HUES6 (cell line): ENCODE results near the gene TTC28.
"Not testable (repeated sequence)": the region's sequence is repeated elsewhere in the genome, so short reads cannot be mapped to it uniquely, and the experiment has no call there.

Source experiments
- H3K27ac ChIP-seq: 2 replicates; pipeline ENCODE4 v1.7.0; 2013; ENCODE audit warnings: low read depth, mild to moderate bottlenecking, low read length, inconsistent platforms
- H3K27me3 ChIP-seq: 2 replicates; pipeline ENCODE4 v1.6.1; 2013; ENCODE audit warnings: low read length; ENCODE audit not compliant: control insufficient read depth, insufficient read depth
- H3K36me3 ChIP-seq: 2 replicates; pipeline ENCODE4 v1.6.1; 2013; ENCODE audit warnings: low read length; ENCODE audit not compliant: control insufficient read depth, insufficient read depth
- H3K4me1 ChIP-seq: 2 replicates; pipeline ENCODE4 v1.6.1; 2013; ENCODE audit warnings: low read length; ENCODE audit not compliant: control insufficient read depth, insufficient read depth
- H3K4me3 ChIP-seq: 2 replicates; pipeline ENCODE4 v1.5.1; 2013; ENCODE audit warnings: low read depth, low read length
- H3K9ac ChIP-seq: one replicate; pipeline ENCODE4 v1.6.1; 2013; ENCODE audit warnings: mild to moderate bottlenecking, low read length
- H3K9me3 ChIP-seq: 2 replicates; pipeline ENCODE4 v1.6.1; 2013; ENCODE audit warnings: low read depth, low read length; ENCODE audit not compliant: control insufficient read depth, insufficient read depth

The TTC28 gene

DNA sequence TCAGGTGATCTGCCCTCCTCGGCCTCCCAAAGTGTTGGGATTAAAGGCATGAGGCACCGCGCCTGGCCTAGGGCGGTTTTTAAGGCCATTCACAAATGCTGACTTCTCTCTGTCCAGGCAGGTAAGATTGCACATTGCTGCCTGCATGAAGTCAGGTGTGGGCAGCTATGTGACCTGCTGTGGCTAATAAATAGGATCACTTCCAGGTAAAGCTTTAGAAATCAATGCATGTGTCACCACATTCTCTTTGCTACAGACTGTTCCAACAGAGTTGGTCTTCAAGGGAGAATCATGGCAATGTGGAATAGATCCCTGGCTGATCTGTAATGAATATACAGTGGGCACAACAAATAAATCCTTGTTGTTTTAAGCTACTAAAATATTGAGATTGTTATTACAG lies 500.2 kb downstream of the TTC28 start:
- Histone ChIP-seq H3K27me3 (no peaks in the 10 kb centered on the region), H3K9ac (no peak overlapping the region), H3K27ac (no peak overlapping the region), H3K9me3 (no peaks in the 10 kb centered on the region), H3K36me3 (no peaks in the 10 kb centered on the region), H3K4me3 (no peak overlapping the region), H3K4me1 (no peaks in the 10 kb centered on the region)

DNA sequence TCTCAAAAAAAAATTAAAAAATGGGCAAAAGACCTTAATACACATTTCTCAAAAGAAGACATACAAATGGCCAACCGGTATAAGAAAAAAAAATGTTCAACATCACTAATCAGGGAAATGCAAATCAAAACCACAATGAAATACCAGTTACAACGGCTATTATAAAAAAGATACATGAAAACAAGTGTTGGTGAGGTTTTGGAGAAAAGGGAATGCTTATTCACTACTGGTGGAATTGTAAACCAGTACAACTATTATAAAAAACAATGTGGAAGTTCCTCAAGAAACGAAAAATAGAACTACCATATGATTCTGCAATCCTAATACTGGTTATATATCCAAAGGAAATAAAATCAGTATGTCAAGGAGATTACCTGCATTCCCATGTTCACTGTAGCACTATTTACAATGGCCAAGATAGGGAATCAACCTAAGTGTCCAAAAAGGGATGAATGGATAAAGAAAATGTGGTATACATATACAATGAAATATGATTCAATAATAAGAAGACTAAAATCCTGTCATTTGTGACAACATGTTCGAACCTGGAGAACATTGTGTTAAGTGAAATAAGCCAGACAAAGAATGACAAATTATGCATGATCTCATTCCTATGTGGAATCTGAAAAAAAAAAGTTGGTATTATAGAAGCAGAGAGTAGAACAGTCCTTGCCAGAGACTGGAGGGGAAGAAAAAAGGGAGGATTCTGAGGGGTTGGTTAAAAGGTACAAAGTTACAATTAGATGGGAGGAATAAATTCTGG lies 503.7 kb downstream of the TTC28 start:
- Histone ChIP-seq H3K27me3 (no peaks in the 10 kb centered on the region), H3K9me3 (no peaks in the 10 kb centered on the region), H3K27ac (no peak overlapping the region), H3K4me1 (0 out of 2 replicates have a peak, but pooled peaks cover 3% of the 10 kb centered on the region), H3K36me3 (no peaks in the 10 kb centered on the region), H3K9ac (no peak overlapping the region), H3K4me3 (no peak overlapping the region)

DNA sequence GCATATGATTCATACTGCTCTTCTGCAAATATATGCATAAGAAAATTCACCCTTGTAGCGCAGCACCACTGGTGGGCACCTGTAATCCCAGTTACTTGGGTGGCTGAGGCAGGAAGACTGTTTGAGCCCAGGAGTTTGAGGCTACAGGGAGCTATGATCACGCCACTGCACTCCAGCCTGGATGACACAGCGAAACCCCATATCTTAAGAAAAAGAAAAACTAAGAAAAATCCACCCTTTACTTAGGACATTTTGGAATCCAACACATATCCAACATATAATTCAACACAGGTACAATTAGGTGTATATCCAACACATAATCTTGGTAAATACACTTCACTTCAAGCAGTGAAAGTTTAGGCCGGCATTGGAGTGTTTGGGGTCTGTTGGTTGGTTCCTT lies 505.1 kb downstream of the TTC28 start:
- H3K9me3 ChIP-seq, result no peaks in the 10 kb centered on the region
- no peak overlapping the region for H3K27ac ChIP-seq
- no peaks in the 10 kb centered on the region for H3K36me3 ChIP-seq
- no peak overlapping the region for H3K4me3 ChIP-seq
- no peaks in the 10 kb centered on the region for H3K27me3 ChIP-seq
- H3K4me1 ChIP-seq, result 0 out of 2 replicates have a peak, but pooled peaks cover 3% of the 10 kb centered on the region
- no peak overlapping the region for H3K9ac ChIP-seq

DNA sequence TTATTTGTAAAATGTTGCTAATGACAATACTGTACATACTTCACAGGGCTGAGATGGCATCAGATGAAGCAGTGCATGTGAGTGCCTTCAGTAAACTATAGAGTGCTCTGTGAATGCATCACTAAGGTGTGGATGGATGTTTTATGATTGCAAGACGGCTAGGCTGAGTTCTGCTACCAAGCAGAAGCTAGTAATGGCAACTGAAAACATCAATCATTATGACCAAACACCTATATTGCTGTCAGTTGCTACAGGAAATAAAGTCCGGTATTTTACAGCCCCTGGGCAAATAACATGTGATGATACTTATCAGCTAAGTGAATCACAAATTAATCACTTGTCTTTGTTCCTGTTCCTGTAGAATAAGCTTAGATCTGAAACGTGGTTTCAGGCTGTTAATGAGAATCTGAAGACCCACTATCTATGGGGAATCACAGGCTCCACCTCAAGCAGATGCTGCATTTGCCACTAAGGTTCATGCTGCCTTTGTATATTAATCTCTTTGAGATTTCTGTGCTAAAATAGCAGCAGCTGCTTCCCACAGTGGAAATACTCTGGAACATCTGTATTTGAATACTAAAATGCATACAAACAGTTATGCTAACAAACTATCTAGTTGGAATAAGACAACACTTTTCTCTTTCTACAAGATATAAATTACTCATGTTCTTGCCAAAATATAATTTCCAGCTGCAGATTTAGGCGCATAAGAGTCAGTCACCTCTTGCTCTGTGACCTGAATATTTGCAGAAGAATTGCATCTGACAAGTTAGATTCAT lies 506.6 kb downstream of the TTC28 start:
- Histone ChIP-seq H3K9me3 (no peaks in the 10 kb centered on the region), H3K36me3 (no peaks in the 10 kb centered on the region), H3K4me1 (0 out of 2 replicates have a peak, but pooled peaks cover 3% of the 10 kb centered on the region), H3K4me3 (no peak overlapping the region), H3K27me3 (no peaks in the 10 kb centered on the region), H3K27ac (no peak overlapping the region), H3K9ac (no peak overlapping the region)

DNA sequence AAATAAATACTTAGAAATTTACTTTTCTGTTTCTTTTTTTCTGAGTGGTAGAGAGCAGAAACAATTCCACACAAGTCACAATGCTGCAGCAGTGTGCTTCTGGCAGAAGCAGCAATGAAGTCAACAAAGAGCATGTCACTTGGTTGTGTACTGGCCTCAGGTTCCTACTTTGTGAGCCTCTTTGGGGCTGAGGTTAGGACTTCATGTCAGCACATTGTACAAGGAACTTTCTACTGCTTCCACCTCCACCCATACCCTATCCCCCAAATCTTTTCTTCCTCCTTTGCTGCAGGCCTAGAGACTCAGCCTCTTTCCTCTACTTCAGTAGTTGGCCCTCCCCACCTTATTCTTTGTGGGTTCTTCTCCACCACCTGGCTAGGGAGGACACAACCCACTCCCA lies 507.9 kb downstream of the TTC28 start:
- no peaks in the 10 kb centered on the region for H3K36me3 ChIP-seq
- H3K27ac ChIP-seq, result no peak overlapping the region
- no peak overlapping the region for H3K4me3 ChIP-seq
- no peaks in the 10 kb centered on the region for H3K27me3 ChIP-seq
- H3K9me3 ChIP-seq, result no peaks in the 10 kb centered on the region
- H3K4me1 ChIP-seq, result 0 out of 2 replicates have a peak, but pooled peaks cover 3% of the 10 kb centered on the region
- no peak overlapping the region for H3K9ac ChIP-seq

DNA sequence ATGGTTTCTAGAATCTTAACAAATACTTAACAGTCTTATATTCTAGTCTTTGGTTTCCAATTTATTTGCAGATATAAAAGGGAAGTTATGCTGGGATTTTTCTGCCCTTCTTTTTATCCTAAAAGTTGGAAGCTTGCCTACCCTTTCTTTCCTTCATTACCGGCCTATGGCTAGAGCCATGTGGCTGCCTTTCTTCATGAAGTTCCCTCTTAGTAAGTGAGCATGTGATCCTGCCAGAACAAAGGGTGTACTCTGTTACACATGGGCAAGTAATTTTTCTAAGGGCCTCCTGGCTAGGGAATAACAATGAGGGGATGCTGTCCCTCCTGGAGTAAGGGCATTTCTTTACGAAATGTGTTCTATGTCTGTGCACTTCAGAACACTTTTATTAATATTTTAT lies 508.5 kb downstream of the TTC28 start:
- no peak overlapping the region for H3K27ac ChIP-seq
- H3K4me1 ChIP-seq, result 0 out of 2 replicates have a peak, but pooled peaks cover 3% of the 10 kb centered on the region
- H3K9ac ChIP-seq, result no peak overlapping the region
- H3K4me3 ChIP-seq, result no peak overlapping the region
- H3K9me3 ChIP-seq, result no peaks in the 10 kb centered on the region
- no peaks in the 10 kb centered on the region for H3K27me3 ChIP-seq
- H3K36me3 ChIP-seq, result no peaks in the 10 kb centered on the region

DNA sequence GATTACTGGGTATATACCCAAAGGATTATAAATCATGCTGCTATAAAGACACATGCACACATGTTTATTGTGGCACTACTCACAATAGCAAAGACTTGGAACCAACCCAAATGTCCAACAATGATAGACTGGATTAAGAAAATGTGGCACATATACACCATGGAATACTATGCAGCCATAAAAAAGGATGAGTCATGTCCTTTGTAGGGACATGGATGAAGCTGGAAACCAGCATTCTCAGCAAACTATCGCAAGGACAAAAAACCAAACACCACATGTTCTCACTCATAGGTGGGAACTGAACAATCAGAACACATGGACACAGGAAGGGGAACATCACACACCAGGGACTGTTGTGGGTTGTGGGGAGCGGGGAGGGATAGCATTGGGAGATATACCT lies 510.3 kb downstream of the TTC28 start:
- H3K9ac ChIP-seq, H3K4me1 ChIP-seq, H3K9me3 ChIP-seq, H3K27me3 ChIP-seq, H3K27ac ChIP-seq, H3K36me3 ChIP-seq, H3K4me3 ChIP-seq: not testable (repeated sequence)

DNA sequence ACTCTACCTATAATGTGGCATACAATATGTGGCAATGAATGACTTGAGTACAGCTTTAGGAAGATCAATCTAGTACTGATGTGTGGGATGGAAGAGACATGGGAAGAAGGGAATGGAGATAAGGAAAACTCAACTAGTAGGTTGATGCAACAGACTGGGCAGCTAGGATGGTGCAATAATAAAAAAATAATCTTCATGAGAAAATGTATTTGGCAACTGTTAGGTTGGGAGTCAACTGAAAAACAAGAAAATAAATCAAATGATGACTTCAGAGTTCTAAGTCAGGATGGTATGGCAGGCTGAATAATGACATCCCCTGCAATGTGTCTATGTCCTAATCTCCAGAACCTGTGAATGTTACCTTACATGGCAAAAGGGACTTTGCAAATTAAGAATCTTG lies 523.8 kb downstream of the TTC28 start:
- H3K9ac ChIP-seq, result no peak overlapping the region
- H3K4me1 ChIP-seq, result peaks cover 13% of the 10 kb centered on the region
- no peak overlapping the region for H3K4me3 ChIP-seq
- no peaks in the 10 kb centered on the region for H3K9me3 ChIP-seq
- H3K27ac ChIP-seq, result no peak overlapping the region
- H3K27me3 ChIP-seq, result no peaks in the 10 kb centered on the region
- no peaks in the 10 kb centered on the region for H3K36me3 ChIP-seq

DNA sequence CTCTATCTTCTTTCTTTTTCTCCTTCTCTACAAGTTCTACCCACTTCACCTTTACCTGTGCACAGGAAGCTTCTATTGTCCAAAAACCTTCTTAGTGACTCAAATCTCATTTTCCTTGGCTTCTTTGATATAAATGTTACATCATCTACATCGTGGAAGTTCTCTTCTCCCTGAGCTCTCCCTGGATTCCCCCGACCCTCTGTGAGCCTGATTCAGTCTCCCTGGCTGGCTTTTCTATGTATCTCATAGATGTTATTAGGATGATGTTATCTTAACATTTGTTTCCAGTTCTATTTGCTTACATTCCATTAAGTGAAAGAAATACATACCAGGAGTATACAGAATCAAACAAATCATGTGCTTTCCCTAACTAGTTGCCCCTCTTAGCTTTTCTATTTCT lies 524.8 kb downstream of the TTC28 start:
- no peaks in the 10 kb centered on the region for H3K9me3 ChIP-seq
- peaks cover 13% of the 10 kb centered on the region for H3K4me1 ChIP-seq
- no peak overlapping the region for H3K9ac ChIP-seq
- no peaks in the 10 kb centered on the region for H3K36me3 ChIP-seq
- H3K4me3 ChIP-seq, result no peak overlapping the region
- H3K27me3 ChIP-seq, result no peaks in the 10 kb centered on the region
- no peak overlapping the region for H3K27ac ChIP-seq

DNA sequence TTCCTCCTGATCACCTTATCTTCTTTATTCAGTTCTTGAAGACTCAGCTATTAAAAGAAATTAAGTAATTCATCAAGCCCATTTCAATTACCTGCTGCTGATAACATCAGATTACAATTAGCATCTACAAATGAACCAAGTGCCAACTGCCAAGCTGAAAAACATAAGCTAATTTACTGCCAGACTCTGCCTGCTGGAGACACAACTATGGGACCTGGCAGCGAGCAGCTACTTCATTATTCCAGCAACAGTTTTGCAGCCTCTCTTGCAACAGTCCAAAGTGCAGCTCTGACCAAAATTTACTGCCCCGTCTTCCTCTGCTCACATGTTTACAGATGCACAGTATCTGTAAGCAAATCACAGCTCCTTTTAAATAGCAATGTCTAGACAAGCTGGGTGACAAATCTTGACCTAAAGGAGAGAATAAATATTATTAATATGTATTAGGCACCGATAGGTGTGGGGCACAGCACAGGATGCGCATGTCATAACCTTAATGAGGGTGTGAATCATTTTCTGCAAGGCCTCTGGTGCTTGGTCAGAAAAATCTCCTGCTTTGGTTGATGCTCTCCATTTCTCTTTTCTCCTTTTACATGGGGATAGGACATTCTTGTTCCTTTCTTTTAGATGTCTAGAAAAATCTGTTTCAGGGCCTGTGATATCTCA lies 528.4 kb downstream of the TTC28 start:
- no peaks in the 10 kb centered on the region for H3K36me3 ChIP-seq
- no peaks in the 10 kb centered on the region for H3K27me3 ChIP-seq
- no peak overlapping the region for H3K4me3 ChIP-seq
- peaks cover 13% of the 10 kb centered on the region for H3K4me1 ChIP-seq
- H3K9me3 ChIP-seq, result no peaks in the 10 kb centered on the region
- H3K9ac ChIP-seq, result no peak overlapping the region
- H3K27ac ChIP-seq, result no peak overlapping the region
